GM18867 (cell line): ENCODE measurements around the gene CD53.
"Not testable (repeated sequence)": the region's sequence is repeated elsewhere in the genome, so short reads cannot be mapped to it uniquely, and the experiment has no call there.

ENCODE experiments used
- ATAC-seq: cut with Tn5 transposase; IDR thresholded peaks from one replicate; pipeline ENCODE4 v1.9.1; 2021; ENCODE audit warnings: mild to moderate bottlenecking, moderate library complexity; ENCODE audit not compliant: unreplicated experiment

CD53 gene

GRCh38 chr1:110872745-110873720, at the start of gene CD53:
TSS of gene CD53 (plus strand) at chr1:110873148. CDS start at chr1:110891409, 18,261 bp downstream.
- peak; percentile 52 for ATAC-seq

GRCh38 chr1:110824192-110824591, 48.8 kb upstream of the CD53 start:
- no peak for ATAC-seq

DNA sequence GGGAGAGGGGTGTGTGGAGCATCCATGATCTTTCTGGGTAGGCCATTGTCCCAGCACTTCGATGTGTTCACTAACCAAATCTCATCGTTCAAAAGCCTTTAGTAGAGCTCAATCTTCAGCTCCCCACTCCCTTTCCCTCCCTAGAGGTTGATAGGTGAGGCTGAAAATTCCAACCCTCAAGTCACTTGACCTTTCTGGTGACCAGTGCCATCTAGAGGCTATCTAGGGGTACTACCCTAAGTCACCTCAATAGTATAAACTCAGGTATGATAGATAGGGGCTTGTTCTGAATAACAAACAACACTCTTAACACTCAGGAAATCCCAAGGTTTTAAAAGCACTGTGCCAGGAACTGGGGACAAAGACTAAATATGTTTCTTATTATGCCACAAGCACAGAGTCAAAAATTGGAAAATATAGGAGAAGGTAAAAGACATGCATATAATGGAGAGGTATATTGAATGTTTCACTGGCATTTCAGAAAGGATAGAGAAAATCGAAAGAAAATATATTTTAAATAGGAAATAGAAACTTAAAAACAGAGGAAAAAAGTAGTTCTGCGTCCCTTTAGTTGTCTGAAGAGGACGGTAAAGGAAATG, 42.9 kb upstream of the CD53 start:
- ATAC-seq = peak; percentile 65

- not testable (repeated sequence) for ATAC-seq
Measured at GRCh38 chr1:110833779-110834178, 39.2 kb upstream of the CD53 start.

DNA sequence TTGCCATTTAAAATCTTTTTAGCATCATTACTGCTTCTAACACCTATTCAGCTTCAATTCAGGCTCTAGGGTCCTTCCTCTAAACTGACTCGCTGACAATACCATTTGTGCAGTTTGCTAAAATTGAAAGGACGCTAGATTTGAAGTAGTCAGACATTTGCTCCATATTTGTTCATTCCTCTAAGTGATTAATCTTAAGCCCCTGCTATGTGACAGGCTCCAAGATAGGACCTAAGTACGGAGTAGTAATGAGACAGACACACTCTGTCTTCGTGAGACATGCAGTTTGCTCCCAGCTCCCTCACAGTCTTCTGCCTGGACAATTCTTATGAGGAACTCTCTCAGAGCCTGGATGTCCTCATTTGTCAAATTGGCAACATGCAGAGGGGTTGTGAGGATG, 26.1 kb upstream of the CD53 start:
- no peak for ATAC-seq

DNA sequence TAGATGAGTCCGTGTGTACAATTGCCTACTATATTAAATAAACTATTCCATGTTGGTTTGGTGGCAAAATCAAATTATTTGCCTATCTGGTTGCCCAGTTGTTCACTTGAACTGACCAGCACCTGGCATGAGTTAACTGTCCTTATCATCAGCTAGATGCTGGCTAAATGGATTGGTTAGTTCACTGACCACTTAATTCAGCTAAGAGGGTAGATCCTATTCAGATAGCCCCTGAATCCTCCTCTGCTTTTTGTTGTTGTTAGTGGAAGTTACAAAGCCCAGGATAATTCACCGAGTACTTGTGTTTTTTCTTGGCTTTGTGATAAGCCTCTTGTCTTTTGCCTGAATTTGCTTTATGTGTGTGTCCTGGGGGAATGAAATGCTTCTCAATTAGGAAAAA, 22.8 kb upstream of the CD53 start:
- ATAC-seq = no peak

DNA sequence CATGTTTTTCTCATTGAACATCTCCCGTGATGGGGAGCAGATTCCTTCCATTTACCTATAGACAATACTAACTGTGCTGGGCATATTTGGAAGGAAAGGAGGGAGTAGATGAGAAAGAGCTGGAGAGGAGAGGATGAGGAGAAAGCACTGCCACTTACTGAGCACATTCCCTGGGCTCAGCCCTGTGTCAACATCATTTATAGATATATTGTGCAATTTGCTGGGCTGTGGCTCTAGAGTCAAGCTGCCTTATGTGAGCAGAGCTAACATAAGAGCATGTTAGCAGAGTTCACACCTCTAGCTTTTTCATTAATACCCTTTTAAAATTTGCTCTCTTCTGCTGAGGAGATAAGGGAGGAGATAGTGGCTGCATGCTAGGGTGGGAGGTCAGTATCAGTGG, 22.3 kb upstream of the CD53 start:
- no peak for ATAC-seq

- ATAC-seq = no peak
Measured at GRCh38 chr1:110853135-110853534, 19.8 kb upstream of the CD53 start.

GRCh38 chr1:110856410-110856809, 16.5 kb upstream of the CD53 start:
- no peak for ATAC-seq

GRCh38 chr1:110857964-110858948, 14.7 kb upstream of the CD53 start:
- no peak for ATAC-seq

GRCh38 chr1:110859062-110859461, 13.9 kb upstream of the CD53 start:
- peak; percentile 68 for ATAC-seq

GRCh38 chr1:110860174-110860573, 12.8 kb upstream of the CD53 start:
- ATAC-seq = no peak

DNA sequence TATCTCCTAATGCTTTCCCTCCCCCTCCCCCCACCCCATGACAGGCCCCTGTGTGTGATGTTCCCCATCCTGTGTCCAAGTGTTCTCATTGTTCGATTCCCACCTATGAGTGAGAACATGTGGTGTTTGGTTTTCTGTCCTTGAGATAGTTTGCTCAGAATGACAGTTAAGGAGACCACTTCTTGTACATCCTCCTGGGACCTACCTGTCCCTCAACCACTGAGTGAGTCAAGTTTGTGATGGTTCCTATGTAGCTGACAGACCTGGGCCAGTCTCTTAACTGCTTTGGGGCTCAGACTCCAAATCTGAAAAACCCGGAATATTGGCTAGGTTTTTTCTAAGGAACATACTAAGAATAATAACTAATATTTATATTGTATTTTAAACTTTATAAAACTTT, 12.3 kb upstream of the CD53 start:
- not testable (repeated sequence) for ATAC-seq

DNA sequence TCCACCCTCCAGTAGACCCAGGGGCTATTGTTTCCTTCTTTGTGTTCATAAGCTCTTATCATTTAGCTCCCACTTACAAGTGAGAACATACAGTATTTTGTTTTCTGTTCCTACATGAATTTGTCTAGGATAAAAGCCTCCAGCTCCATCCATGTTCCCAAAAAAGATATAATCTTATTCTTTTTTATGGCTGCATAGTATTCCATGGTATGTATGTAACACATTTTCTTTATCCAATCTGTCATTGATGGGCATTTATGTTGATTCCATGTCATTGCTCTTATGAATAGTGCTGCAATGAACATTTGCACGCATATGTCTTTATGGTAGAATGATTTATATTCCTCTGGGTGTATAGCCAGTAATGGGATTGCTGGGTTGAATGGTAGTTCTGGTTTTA, 11.0 kb upstream of the CD53 start:
- not testable (repeated sequence) for ATAC-seq

DNA sequence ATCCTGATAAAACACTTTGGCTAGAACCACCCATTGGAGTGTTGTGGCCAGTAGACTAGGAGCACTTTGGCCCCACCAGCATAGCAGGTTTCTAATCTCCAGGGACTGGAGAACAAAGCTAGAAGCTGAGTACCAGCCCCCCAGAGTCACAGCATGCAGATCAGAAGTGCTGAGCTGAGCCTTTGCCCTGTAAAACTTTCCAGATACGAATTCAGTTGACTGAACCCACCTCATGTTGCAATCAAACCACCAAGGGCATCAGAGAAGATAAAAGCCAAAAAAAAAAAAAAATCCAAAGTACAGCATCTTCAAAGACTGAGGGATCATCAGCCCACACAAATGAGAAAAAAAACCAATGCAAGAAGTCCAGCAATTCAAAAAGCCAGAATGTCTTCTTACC, 8.7 kb upstream of the CD53 start:
- ATAC-seq = no peak

GRCh38 chr1:110870721-110871388, 2.1 kb upstream of the CD53 start:
- ATAC-seq = no peak

- ATAC-seq = peak; percentile 31
Measured at GRCh38 chr1:110872366-110872744, 593 bp upstream of the CD53 start.

GRCh38 chr1:110873856-110874255, 908 bp downstream of the CD53 start:
- no peak for ATAC-seq

DNA sequence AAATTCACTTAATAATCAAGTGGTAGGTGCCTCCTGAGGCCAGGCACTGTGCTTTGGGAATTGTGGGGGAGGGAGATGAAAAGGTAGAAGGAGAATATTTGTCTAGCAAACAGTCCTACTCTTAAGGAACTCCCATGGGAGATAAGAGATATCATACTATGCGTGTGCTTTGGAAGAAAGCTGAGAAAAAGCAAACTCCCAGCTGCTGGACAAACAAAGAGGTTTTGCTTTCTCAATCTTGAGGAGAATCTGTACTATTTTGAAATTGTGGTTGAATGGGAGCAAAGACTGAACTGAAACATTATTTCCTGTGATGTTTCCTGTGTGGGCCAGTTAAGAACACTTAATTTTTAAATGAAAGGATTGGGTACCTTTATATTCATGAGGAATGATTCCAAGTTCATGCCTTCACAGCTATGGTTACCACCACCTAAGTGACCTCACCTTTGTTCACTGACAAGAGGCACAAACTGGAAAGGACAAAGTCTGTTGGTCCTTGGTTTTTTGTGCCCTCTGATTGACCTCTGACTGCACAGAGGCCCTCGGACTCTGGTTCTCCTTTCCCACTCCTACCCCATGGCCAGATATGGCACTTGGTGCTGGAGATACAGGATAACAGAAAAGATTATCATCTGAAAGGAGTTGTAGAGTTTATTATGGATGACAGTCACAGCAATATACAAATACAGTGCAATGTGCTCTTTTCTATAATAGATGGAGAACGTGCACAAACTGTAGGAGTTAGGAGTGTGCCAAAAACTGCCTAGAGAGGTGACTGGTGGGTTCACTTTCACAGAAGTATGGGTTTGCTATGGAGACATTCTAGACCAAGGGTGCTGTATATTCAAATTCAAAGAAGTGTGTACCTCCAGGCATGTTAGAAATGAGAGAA, 1.6 kb downstream of the CD53 start:
- ATAC-seq = peak; percentile 14
